Epidermal melanocyte (primary cell): ENCODE measurements around the gene YWHAQ.
"Not testable (repeated sequence)": the region's sequence is repeated elsewhere in the genome, so short reads cannot be mapped to it uniquely, and the experiment has no call there.

Experiments used
- DNase-seq: peaks from one replicate; pipeline ENCODE4 v3.0.0; 2011; ENCODE audit warnings: low spot score; ENCODE audit not compliant: insufficient read length

Gene YWHAQ

GRCh38 chr2:9594366-9595054, 36.3 kb downstream of the YWHAQ start:
- DNase-seq, result no peak

GRCh38 chr2:9593925-9594324, 36.9 kb downstream of the YWHAQ start:
- DNase-seq, result no peak

- no peak for DNase-seq
These were observed 38.1 kb downstream of the YWHAQ start for GRCh38 chr2:9592699-9593098.

GRCh38 chr2:9590641-9591040, 40.2 kb downstream of the YWHAQ start:
- no peak for DNase-seq

- no peak for DNase-seq
These were observed 44.3 kb downstream of the YWHAQ start for GRCh38 chr2:9586465-9586864.

- DNase-seq, result no peak
These were observed 45.3 kb downstream of the YWHAQ start for GRCh38 chr2:9585486-9585885.

GRCh38 chr2:9584902-9585301, 45.9 kb downstream of the YWHAQ start:
- not testable (repeated sequence) for DNase-seq

- no peak for DNase-seq
These were observed 48.2 kb downstream of the YWHAQ start for GRCh38 chr2:9582624-9583023.

- DNase-seq, result no peak
These were observed 52.1 kb downstream of the YWHAQ start for GRCh38 chr2:9578467-9579235.

- no peak for DNase-seq
These were observed 56.5 kb downstream of the YWHAQ start for GRCh38 chr2:9574331-9574730.

GRCh38 chr2:9573840-9574239, 57.0 kb downstream of the YWHAQ start:
- DNase-seq, result no peak

GRCh38 chr2:9573013-9573720, 57.6 kb downstream of the YWHAQ start:
- no peak for DNase-seq

GRCh38 chr2:9570182-9571060, 60.4 kb downstream of the YWHAQ start:
- no peak for DNase-seq

- DNase-seq, result peak; percentile 67
These were observed 65.2 kb downstream of the YWHAQ start for GRCh38 chr2:9565436-9566153.

GRCh38 chr2:9560628-9561027, 70.2 kb downstream of the YWHAQ start:
- DNase-seq, result no peak

GRCh38 chr2:9558948-9559381, 71.8 kb downstream of the YWHAQ start:
- no peak for DNase-seq

- DNase-seq, result no peak
These were observed 74.6 kb downstream of the YWHAQ start for GRCh38 chr2:9556121-9556743.

- DNase-seq, result peak; percentile 70
These were observed 75.3 kb downstream of the YWHAQ start, which contains the start of gene ADAM17 for GRCh38 chr2:9555297-9556120. Gene ADAM17 (minus strand): TSS chr2:9555830. CDS start chr2:9555605, 225 bp downstream.

- DNase-seq, result no peak
These were observed 75.9 kb downstream of the YWHAQ start for GRCh38 chr2:9554921-9555296.
